K562 (cell line): Measurements from ENCODE around the gene MFSD12. TPM values are rescaled to one million over a fixed set of nuclear protein-coding genes. Genes with fewer than 3 reads are reported as not detected.
A peak's percentile ranks its signal among the peaks of the same experiment; 100 is the strongest.

Experiments
- ARNT ChIP-seq, 2 experiments: fragments of 450-650 bp; IDR thresholded peaks; 2 replicates each; pipeline ENCODE4 v1.6.1; 2016; ENCODE audit warnings: mild to moderate bottlenecking in 1 of 2
- CHD1 ChIP-seq: fragments of 200-600 bp; sonication (generic); IDR thresholded peaks from one replicate; pipeline ENCODE4 v1.6.1; 2012; ENCODE audit warnings: mild to moderate bottlenecking, moderate library complexity, low read length, inconsistent platforms
- CREM ChIP-seq: IDR thresholded peaks from 2 replicates; pipeline ENCODE4 v1.6.1; 2014; ENCODE audit warnings: antibody characterized with exemption, low read depth
- FOXM1 ChIP-seq, 2 experiments: fragments of 450-650 bp in 1 of 2; sonication (generic) in 1 of 2; formaldehyde crosslinking in 1 of 2; IDR thresholded peaks; 2 replicates each; pipeline versions ENCODE4 v1.6.1 to v1.9.0; 2017 to 2022; ENCODE audit warnings: low read depth in 2 of 2, mild to moderate bottlenecking in 2 of 2, missing genetic modification reagents in 1 of 2, moderate library complexity in 1 of 2
- HDAC1 ChIP-seq, 2 experiments: fragments of 450-650 bp; IDR thresholded peaks; 2 replicates each; pipeline ENCODE4 v1.6.1; 2016 to 2017; ENCODE audit warnings: inconsistent platforms in 1 of 2, mild to moderate bottlenecking in 1 of 2, moderate library complexity in 1 of 2
- HNRNPK ChIP-seq: fragments of 200-400 bp; formaldehyde crosslinking; IDR thresholded peaks from one replicate; pipeline ENCODE4 v1.6.1; 2018; ENCODE audit warnings: mild to moderate bottlenecking, low read depth, low read length; ENCODE audit not compliant: poor library complexity, severe bottlenecking
- MAFF ChIP-seq: IDR thresholded peaks from 2 replicates; pipeline ENCODE4 v1.6.1; 2012; ENCODE audit warnings: low read length, improper control_type of control experiment
- MAFK ChIP-seq: IDR thresholded peaks from 2 replicates; pipeline ENCODE4 v1.6.1; 2011; ENCODE audit warnings: low read length, improper control_type of control experiment
- MEF2D ChIP-seq: conservative IDR thresholded peaks from 2 replicates; pipeline ENCODE4 v1.6.1; 2016; ENCODE audit warnings: low read depth, missing genetic modification characterization, missing compliant biosample characterization
- SUPT5H ChIP-seq: fragments of 450-650 bp; IDR thresholded peaks from 2 replicates; pipeline ENCODE4 v1.6.1; 2016
- TCF3 ChIP-seq: sonication (generic); formaldehyde crosslinking; IDR thresholded peaks from 2 replicates; pipeline ENCODE4 v1.4.0; 2020; ENCODE audit warnings: mild to moderate bottlenecking, missing genetic modification reagents
- TRIM28 ChIP-seq: fragments of 450-650 bp; IDR thresholded peaks from 2 replicates; pipeline ENCODE4 v1.6.1; 2017
- ZNF766 ChIP-seq: fragments of 200-800 bp; sonication (Bioruptor generic); conservative IDR thresholded peaks from 2 replicates; pipeline ENCODE4 v1.6.1; 2016; ENCODE audit warnings: missing genetic modification characterization, missing compliant biosample characterization
- polyA plus RNA-seq, 8 experiments: library from polyadenylated mRNA; depleted of rRNA in 4 of 8; stranded (reverse) in 5 of 8; unstranded in 3 of 8; fragments of >200 nt; fragmentation: Nextera tagmentation in 2 of 8; fragmentation: Illumina TruSeq in 1 of 8; extraction: Ambion mirVana in 2 of 8; extraction: Trizol in 1 of 8; gene quantifications; 2 replicates each; pipeline versions ENCODE4 v1.2.1 to v1.2.3, GENCODE V29; 2011 to 2014; ENCODE audit warnings: inconsistent platforms in 1 of 8, missing spikeins in 1 of 8
- total RNA-seq, 7 experiments: library from RNA; depleted of rRNA in 6 of 7; stranded (reverse); fragments of >200 nt in 6 of 7; fragmentation: Illumina TruSeq in 2 of 7; extraction: Trizol in 2 of 7; gene quantifications; 2 replicates each; pipeline versions ENCODE4 v1.2.1 to v1.2.3, GENCODE V29; 2011 to 2021; ENCODE audit warnings: low replicate concordance in 1 of 7
- TF ChIP-seq, protein P1 (sequence below), 2 experiments: fragments of 450-650 bp in 1 of 2; sonication (generic) in 1 of 2; formaldehyde crosslinking in 1 of 2; IDR thresholded peaks; 2 replicates each; pipeline versions ENCODE4 v1.7.1 to v1.9.0; 2016 to 2022; ENCODE audit warnings: inconsistent platforms in 1 of 2, mild to moderate bottlenecking in 1 of 2, missing genetic modification reagents in 1 of 2
- TF ChIP-seq, protein P2 (sequence below): IDR thresholded peaks from 2 replicates; pipeline ENCODE4 v1.6.1; 2014; ENCODE audit warnings: antibody characterized with exemption
- TF ChIP-seq, protein P3 (sequence below): fragments of 450-650 bp; formaldehyde crosslinking; conservative IDR thresholded peaks from 2 replicates; pipeline ENCODE4 v1.4.0; 2022; ENCODE audit warnings: mild to moderate bottlenecking, missing genetic modification characterization

The MFSD12 gene
- total and polyA plus RNA-seq, 9 of the 15 experiments (the other 6 are each of a cell fraction or from before 2014, with no cell fraction given), result 0.69 to 112 (median 31.8) TPM

DNA sequence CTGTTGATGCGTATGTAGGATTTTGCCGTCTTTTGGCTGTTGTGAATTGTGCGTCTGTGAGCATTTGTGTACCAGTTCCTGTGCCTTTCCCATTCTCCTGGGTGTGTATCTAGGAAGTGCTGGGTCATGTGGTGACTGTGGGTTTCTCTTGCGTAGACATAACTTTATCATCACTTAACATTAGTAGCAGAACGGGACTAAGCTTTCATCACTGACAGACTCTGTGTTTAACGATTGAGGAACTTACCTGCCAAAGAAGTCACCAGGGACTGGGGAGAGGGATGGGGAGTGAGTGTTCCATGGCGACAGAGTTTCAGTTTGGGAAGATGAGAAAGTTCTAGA lies 36.3 kb downstream of the MFSD12 start (continued):
- TF ChIP-seq CHD1 (no peak), CREM (peak; percentile 64), ZNF766 (CRISPR knock-in tag) (0 out of 2 replicates have a peak, but pooled peaks have one; percentile 16), MAFF (peak; percentile 63), FOXM1 (IDR thresholded peaks at IDR 0.05; ENCODE audit: low read depth) (0 out of 2 replicates have a peak, but pooled peaks have one; percentile 7), FOXM1 (CRISPR knock-in tag; IDR thresholded peaks at IDR 0.05; ENCODE audit: low read depth) (no peak), SUPT5H (0 out of 2 replicates have a peak, but pooled peaks have one; percentile 9), HNRNPK (no peak), HDAC1 (IDR thresholded peaks at IDR 0.05) (peak in 1 of 2 experiments; percentile 64; a peak in 2 of 4 replicates), MEF2D (tag) (no peak), MAFK (peak; percentile 68), TCF3 (CRISPR knock-in tag) (peak; percentile 62), ARNT (IDR thresholded peaks at IDR 0.05) (peak in 1 of 2 experiments; percentile 46; a peak in 1 of 4 replicates), TRIM28 (no peak)
- TF ChIP-seq, protein P1, sequence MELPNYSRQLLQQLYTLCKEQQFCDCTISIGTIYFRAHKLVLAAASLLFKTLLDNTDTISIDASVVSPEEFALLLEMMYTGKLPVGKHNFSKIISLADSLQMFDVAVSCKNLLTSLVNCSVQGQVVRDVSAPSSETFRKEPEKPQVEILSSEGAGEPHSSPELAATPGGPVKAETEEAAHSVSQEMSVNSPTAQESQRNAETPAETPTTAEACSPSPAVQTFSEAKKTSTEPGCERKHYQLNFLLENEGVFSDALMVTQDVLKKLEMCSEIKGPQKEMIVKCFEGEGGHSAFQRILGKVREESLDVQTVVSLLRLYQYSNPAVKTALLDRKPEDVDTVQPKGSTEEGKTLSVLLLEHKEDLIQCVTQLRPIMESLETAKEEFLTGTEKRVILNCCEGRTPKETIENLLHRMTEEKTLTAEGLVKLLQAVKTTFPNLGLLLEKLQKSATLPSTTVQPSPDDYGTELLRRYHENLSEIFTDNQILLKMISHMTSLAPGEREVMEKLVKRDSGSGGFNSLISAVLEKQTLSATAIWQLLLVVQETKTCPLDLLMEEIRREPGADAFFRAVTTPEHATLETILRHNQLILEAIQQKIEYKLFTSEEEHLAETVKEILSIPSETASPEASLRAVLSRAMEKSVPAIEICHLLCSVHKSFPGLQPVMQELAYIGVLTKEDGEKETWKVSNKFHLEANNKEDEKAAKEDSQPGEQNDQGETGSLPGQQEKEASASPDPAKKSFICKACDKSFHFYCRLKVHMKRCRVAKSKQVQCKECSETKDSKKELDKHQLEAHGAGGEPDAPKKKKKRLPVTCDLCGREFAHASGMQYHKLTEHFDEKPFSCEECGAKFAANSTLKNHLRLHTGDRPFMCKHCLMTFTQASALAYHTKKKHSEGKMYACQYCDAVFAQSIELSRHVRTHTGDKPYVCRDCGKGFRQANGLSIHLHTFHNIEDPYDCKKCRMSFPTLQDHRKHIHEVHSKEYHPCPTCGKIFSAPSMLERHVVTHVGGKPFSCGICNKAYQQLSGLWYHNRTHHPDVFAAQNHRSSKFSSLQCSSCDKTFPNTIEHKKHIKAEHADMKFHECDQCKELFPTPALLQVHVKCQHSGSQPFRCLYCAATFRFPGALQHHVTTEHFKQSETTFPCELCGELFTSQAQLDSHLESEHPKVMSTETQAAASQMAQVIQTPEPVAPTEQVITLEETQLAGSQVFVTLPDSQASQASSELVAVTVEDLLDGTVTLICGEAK (IDR thresholded peaks at IDR 0.05), result peak; percentile 89
- TF ChIP-seq, protein P1 (CRISPR knock-in tag; IDR thresholded peaks at IDR 0.05), result peak; percentile 79
- TF ChIP-seq, protein P2, sequence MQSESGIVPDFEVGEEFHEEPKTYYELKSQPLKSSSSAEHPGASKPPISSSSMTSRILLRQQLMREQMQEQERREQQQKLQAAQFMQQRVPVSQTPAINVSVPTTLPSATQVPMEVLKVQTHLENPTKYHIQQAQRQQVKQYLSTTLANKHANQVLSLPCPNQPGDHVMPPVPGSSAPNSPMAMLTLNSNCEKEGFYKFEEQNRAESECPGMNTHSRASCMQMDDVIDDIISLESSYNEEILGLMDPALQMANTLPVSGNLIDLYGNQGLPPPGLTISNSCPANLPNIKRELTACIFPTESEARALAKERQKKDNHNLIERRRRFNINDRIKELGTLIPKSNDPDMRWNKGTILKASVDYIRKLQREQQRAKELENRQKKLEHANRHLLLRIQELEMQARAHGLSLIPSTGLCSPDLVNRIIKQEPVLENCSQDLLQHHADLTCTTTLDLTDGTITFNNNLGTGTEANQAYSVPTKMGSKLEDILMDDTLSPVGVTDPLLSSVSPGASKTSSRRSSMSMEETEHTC, result no peak
- TF ChIP-seq, protein P3, sequence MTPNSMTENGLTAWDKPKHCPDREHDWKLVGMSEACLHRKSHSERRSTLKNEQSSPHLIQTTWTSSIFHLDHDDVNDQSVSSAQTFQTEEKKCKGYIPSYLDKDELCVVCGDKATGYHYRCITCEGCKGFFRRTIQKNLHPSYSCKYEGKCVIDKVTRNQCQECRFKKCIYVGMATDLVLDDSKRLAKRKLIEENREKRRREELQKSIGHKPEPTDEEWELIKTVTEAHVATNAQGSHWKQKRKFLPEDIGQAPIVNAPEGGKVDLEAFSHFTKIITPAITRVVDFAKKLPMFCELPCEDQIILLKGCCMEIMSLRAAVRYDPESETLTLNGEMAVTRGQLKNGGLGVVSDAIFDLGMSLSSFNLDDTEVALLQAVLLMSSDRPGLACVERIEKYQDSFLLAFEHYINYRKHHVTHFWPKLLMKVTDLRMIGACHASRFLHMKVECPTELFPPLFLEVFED (CRISPR knock-in tag), result no peak
